ENCODE results near the gene IL4. TPM values are rescaled to one million over a fixed set of nuclear protein-coding genes. Genes with fewer than 3 reads are reported as not detected.
A peak's percentile ranks its signal among the peaks of the same experiment; 100 is the strongest.

Gene IL4
- total RNA-seq, 1 donor, result not detected

- no peak overlapping the region for H2AFZ ChIP-seq (ENCODE audit: low read length)
These were observed 9.0 kb upstream of the IL4 start for GRCh38 chr5:132664696-132665209.

GRCh38 chr5:132665574-132666080, 8.2 kb upstream of the IL4 start:
- Histone ChIP-seq H2AFZ (ENCODE audit: low read length) (no peak overlapping the region), H4K20me1 (ENCODE audit: insufficient read depth, low read length) (no peaks in the 10 kb centered on the region), H3K9me3 (ENCODE audit: low read depth, low read length) (no peaks in the 10 kb centered on the region), H3K4me2 (ENCODE audit: insufficient read depth, low read length) (no peak overlapping the region), H3K36me3 (ENCODE audit: insufficient read depth, low read length) (no peaks in the 10 kb centered on the region), H3K4me3 (ENCODE audit: insufficient read depth, low read length) (no peak overlapping the region), H3K27me3 (ENCODE audit: insufficient read depth, low read length) (no peaks in the 10 kb centered on the region), H3K27ac (ENCODE audit: low read depth, low read length) (no peak overlapping the region), H3K79me2 (ENCODE audit: insufficient read depth, low read length) (no peaks in the 10 kb centered on the region), H3K4me1 (ENCODE audit: insufficient read depth, low read length) (peaks cover 6% of the 10 kb centered on the region)
- TF ChIP-seq CTCF (IDR thresholded peaks at IDR 0.05; ENCODE audit: extremely low read depth, low read depth, low read length), result no peak
- peak; percentile 32 for DNase-seq (ENCODE audit: insufficient read length, low spot score, missing footprints)

More at GRCh38 chr5:132664696-132665209, 9.0 kb upstream of the IL4 start:
- Histone ChIP-seq H3K9me3 (ENCODE audit: low read depth, low read length) (no peaks in the 10 kb centered on the region), H3K36me3 (ENCODE audit: insufficient read depth, low read length) (no peaks in the 10 kb centered on the region), H4K20me1 (ENCODE audit: insufficient read depth, low read length) (no peaks in the 10 kb centered on the region), H3K27ac (ENCODE audit: low read depth, low read length) (peak overlapping the region; percentile 1), H3K4me1 (ENCODE audit: insufficient read depth, low read length) (peaks cover 6% of the 10 kb centered on the region), H3K27me3 (ENCODE audit: insufficient read depth, low read length) (no peaks in the 10 kb centered on the region), H3K79me2 (ENCODE audit: insufficient read depth, low read length) (no peaks in the 10 kb centered on the region), H3K4me2 (ENCODE audit: insufficient read depth, low read length) (no peak overlapping the region), H3K4me3 (ENCODE audit: insufficient read depth, low read length) (no peak overlapping the region)
- TF ChIP-seq CTCF (IDR thresholded peaks at IDR 0.05; ENCODE audit: extremely low read depth, low read depth, low read length), result no peak
- no peak for DNase-seq (ENCODE audit: insufficient read length, low spot score, missing footprints)

GRCh38 chr5:132666310-132667123, 7.3 kb upstream of the IL4 start:
- H4K20me1 ChIP-seq (ENCODE audit: insufficient read depth, low read length), result no peaks in the 10 kb centered on the region
- TF ChIP-seq CTCF (IDR thresholded peaks at IDR 0.05; ENCODE audit: extremely low read depth, low read depth, low read length), result no peak
- no peaks in the 10 kb centered on the region for H3K4me1 ChIP-seq (ENCODE audit: insufficient read depth, low read length)
- no peaks in the 10 kb centered on the region for H3K27me3 ChIP-seq (ENCODE audit: insufficient read depth, low read length)
- H3K27ac ChIP-seq (ENCODE audit: low read depth, low read length), result no peak overlapping the region
- H2AFZ ChIP-seq (ENCODE audit: low read length), result no peak overlapping the region
- no peak overlapping the region for H3K4me3 ChIP-seq (ENCODE audit: insufficient read depth, low read length)
- DNase-seq (ENCODE audit: insufficient read length, low spot score, missing footprints), result peak; percentile 45
- H3K4me2 ChIP-seq (ENCODE audit: insufficient read depth, low read length), result no peak overlapping the region
- no peaks in the 10 kb centered on the region for H3K79me2 ChIP-seq (ENCODE audit: insufficient read depth, low read length)
- no peaks in the 10 kb centered on the region for H3K9me3 ChIP-seq (ENCODE audit: low read depth, low read length)
- H3K36me3 ChIP-seq (ENCODE audit: insufficient read depth, low read length), result no peaks in the 10 kb centered on the region

- Histone ChIP-seq H3K36me3 (ENCODE audit: insufficient read depth, low read length) (no peaks in the 10 kb centered on the region), H4K20me1 (ENCODE audit: insufficient read depth, low read length) (no peaks in the 10 kb centered on the region), H3K9me3 (ENCODE audit: low read depth, low read length) (no peaks in the 10 kb centered on the region), H3K27ac (ENCODE audit: low read depth, low read length) (no peak overlapping the region), H3K79me2 (ENCODE audit: insufficient read depth, low read length) (no peaks in the 10 kb centered on the region), H3K4me2 (ENCODE audit: insufficient read depth, low read length) (no peak overlapping the region), H3K4me1 (ENCODE audit: insufficient read depth, low read length) (no peaks in the 10 kb centered on the region), H3K4me3 (ENCODE audit: insufficient read depth, low read length) (no peak overlapping the region), H3K27me3 (ENCODE audit: insufficient read depth, low read length) (no peaks in the 10 kb centered on the region), H2AFZ (ENCODE audit: low read length) (no peak overlapping the region)
- DNase-seq (ENCODE audit: insufficient read length, low spot score, missing footprints), result peak; percentile 39
- TF ChIP-seq CTCF (IDR thresholded peaks at IDR 0.05; ENCODE audit: extremely low read depth, low read depth, low read length), result no peak
These were observed 6.5 kb upstream of the IL4 start for GRCh38 chr5:132667309-132667708.
